ENCODE data around the gene AOPEP.

DNA sequence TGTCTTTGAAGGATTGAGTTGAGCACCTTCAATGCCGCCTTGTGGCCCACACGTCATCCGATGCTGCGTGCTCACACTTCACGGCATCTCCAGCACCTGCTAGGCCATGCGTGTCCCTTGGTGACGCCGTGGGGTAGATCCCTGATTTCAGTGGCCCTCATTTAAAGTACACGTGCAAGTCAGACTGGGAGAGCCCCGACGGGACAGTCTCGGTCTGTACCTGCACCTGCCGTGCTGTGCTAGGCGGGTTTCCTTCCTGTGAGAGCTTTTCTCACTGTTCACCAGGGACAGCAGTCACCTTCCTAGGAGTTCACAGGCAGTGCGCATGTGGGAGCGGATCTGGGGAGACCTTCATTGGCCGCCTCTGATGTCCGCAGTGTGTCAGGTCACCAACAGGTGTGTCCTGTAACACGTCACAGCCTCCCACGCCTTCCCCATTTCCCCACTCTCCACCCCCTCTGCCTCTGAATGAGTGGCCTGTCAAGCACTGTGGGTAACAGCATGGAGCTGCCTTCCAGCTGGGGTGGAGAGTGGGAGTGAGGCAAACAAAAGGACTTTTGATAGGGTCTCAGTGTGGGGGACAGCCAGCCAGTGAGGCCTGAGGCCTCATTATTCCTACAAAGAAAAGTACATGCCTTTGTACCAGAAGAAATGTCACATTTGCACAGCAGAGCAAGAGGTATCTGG, 354.6 kb downstream of the AOPEP start:
- no peak for TF ChIP-seq RAD21 (conservative IDR thresholded peaks at IDR 0.05 in 1 of 2, IDR thresholded peaks at IDR 0.05 in 1 of 2)
- TF ChIP-seq, protein P1, sequence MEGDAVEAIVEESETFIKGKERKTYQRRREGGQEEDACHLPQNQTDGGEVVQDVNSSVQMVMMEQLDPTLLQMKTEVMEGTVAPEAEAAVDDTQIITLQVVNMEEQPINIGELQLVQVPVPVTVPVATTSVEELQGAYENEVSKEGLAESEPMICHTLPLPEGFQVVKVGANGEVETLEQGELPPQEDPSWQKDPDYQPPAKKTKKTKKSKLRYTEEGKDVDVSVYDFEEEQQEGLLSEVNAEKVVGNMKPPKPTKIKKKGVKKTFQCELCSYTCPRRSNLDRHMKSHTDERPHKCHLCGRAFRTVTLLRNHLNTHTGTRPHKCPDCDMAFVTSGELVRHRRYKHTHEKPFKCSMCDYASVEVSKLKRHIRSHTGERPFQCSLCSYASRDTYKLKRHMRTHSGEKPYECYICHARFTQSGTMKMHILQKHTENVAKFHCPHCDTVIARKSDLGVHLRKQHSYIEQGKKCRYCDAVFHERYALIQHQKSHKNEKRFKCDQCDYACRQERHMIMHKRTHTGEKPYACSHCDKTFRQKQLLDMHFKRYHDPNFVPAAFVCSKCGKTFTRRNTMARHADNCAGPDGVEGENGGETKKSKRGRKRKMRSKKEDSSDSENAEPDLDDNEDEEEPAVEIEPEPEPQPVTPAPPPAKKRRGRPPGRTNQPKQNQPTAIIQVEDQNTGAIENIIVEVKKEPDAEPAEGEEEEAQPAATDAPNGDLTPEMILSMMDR (IDR thresholded peaks at IDR 0.05) = no peak
- TF ChIP-seq, protein P2, sequence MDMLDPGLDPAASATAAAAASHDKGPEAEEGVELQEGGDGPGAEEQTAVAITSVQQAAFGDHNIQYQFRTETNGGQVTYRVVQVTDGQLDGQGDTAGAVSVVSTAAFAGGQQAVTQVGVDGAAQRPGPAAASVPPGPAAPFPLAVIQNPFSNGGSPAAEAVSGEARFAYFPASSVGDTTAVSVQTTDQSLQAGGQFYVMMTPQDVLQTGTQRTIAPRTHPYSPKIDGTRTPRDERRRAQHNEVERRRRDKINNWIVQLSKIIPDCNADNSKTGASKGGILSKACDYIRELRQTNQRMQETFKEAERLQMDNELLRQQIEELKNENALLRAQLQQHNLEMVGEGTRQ (IDR thresholded peaks at IDR 0.05) = no peak
- TF ChIP-seq ZSCAN20 (CRISPR knock-in tag; IDR thresholded peaks at IDR 0.05) = no peak
- no peak for TF ChIP-seq POLR2A (IDR thresholded peaks at IDR 0.05; ENCODE audit: low read length)
- TF ChIP-seq MYC (IDR thresholded peaks at IDR 0.05; ENCODE audit: borderline replicate concordance, low read length) = no peak
- TF ChIP-seq RNF2 (IDR thresholded peaks at IDR 0.05; ENCODE audit: borderline replicate concordance, low read depth) = no peak
- TF ChIP-seq, protein P3, sequence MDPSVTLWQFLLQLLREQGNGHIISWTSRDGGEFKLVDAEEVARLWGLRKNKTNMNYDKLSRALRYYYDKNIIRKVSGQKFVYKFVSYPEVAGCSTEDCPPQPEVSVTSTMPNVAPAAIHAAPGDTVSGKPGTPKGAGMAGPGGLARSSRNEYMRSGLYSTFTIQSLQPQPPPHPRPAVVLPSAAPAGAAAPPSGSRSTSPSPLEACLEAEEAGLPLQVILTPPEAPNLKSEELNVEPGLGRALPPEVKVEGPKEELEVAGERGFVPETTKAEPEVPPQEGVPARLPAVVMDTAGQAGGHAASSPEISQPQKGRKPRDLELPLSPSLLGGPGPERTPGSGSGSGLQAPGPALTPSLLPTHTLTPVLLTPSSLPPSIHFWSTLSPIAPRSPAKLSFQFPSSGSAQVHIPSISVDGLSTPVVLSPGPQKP (IDR thresholded peaks at IDR 0.05; ENCODE audit: low read depth, low read length) = no peak
- TF ChIP-seq JUNB (IDR thresholded peaks at IDR 0.05) = no peak
